Endothelial cell of umbilical vein (primary cell): ENCODE data around the gene PRRC2B. TPM values are rescaled to one million over a fixed set of nuclear protein-coding genes. Genes with fewer than 3 reads are reported as not detected.
A peak's percentile ranks its signal among the peaks of the same experiment; 100 is the strongest.

Source experiments
- BruUV-seq: library from RNA; stranded (reverse); fragments of 400-500 nt; replicated peaks from 2 replicates; lab custom pipeline; 2021; lab: Mats Ljungman, UMichigan
- CTCF ChIA-PET: fragments of 300-600, 350-600 bp; sonication (Branson Sonifier 250); formaldehyde crosslinking; loops from one replicate; lab custom pipeline; 2021; ENCODE audit warnings: antibody characterized with exemption, inconsistent platforms; lab: Charles Lee
- POLR2A ChIA-PET: fragments of 300-600, 350-600 bp; sonication (Branson Sonifier 250); formaldehyde crosslinking; loops from one replicate; lab custom pipeline; 2021; ENCODE audit warnings: antibody characterized with exemption, inconsistent platforms; lab: Charles Lee
- DNase-seq: peaks from one replicate; pipeline ENCODE4 v3.0.0-alpha.2; 2011; ENCODE audit warnings: low read depth, low spot score
- FAIRE-seq: peaks from 2 replicates; lab custom pipeline; 2011; peaks lifted over from hg19 to GRCh38; lab: Jason Lieb, UNC
- H2AFZ ChIP-seq: 2 replicates; pipeline ENCODE4 v1.6.0; 2012; ENCODE audit warnings: low read depth, low read length, control low read depth, inconsistent platforms
- H3K27ac ChIP-seq: 2 replicates; pipeline ENCODE4 v1.5.1; 2011; ENCODE audit warnings: low read depth, mild to moderate bottlenecking, control low read depth, low read length, moderate library complexity; ENCODE audit not compliant: insufficient read depth
- H3K27me3 ChIP-seq, 2 experiments: 2 replicates each; pipeline versions ENCODE4 v1.6.0 to v1.6.1; 2011; ENCODE audit warnings: low read length in 2 of 2, mixed read lengths in 1 of 2; ENCODE audit not compliant: control insufficient read depth in 2 of 2, insufficient read depth in 2 of 2
- H3K36me3 ChIP-seq, 2 experiments: 2 replicates in 1 of 2; 3 replicates in 1 of 2; pipeline ENCODE4 v1.5.1; 2011; ENCODE audit warnings: low read length in 2 of 2, mild to moderate bottlenecking in 1 of 2, moderate library complexity in 1 of 2; ENCODE audit not compliant: control insufficient read depth in 2 of 2, insufficient read depth in 2 of 2; ENCODE audit errors: extremely low read depth in 1 of 2
- H3K4me1 ChIP-seq: 3 replicates; pipeline ENCODE4 v1.5.1; 2011; ENCODE audit warnings: mild to moderate bottlenecking, low read length; ENCODE audit not compliant: control insufficient read depth, insufficient read depth; ENCODE audit errors: extremely low read depth
- H3K4me2 ChIP-seq: 2 replicates; pipeline ENCODE4 v1.6.1; 2011; ENCODE audit warnings: low read length, control low read depth, mixed read lengths; ENCODE audit not compliant: insufficient read depth
- H3K4me3 ChIP-seq, 3 experiments: fragments of 200-600 bp in 1 of 3; sonication (generic), shearing (Covaris generic) in 1 of 3; replicated peaks in 1 of 3; 2 replicates each; pipeline ENCODE4 v1.5.1; 2011 to 2016; ENCODE audit warnings: control low read depth in 3 of 3, low read length in 3 of 3, mild to moderate bottlenecking in 2 of 3, inconsistent platforms in 1 of 3, low read depth in 1 of 3, moderate library complexity in 1 of 3; ENCODE audit not compliant: insufficient read depth in 1 of 3
- H3K79me2 ChIP-seq: 2 replicates; pipeline ENCODE4 v1.6.0; 2012; ENCODE audit warnings: low read length, inconsistent platforms; ENCODE audit not compliant: control insufficient read depth, insufficient read depth
- H3K9ac ChIP-seq: replicated peaks from 2 replicates; pipeline ENCODE3; 2011; ENCODE audit warnings: low read length, control low read depth; ENCODE audit not compliant: insufficient read depth; ENCODE audit errors: extremely low read depth
- H3K9me1 ChIP-seq: replicated peaks from 3 replicates; pipeline ENCODE4 v1.6.0; 2011; ENCODE audit warnings: mild to moderate bottlenecking, low read length; ENCODE audit not compliant: control insufficient read depth, insufficient read depth; ENCODE audit errors: extremely low read depth
- H3K9me3 ChIP-seq: replicated peaks from 2 replicates; pipeline ENCODE4 v1.5.1; 2012; ENCODE audit warnings: low read length, inconsistent platforms; ENCODE audit not compliant: control insufficient read depth, insufficient read depth
- H4K20me1 ChIP-seq: replicated peaks from 2 replicates; pipeline ENCODE3; 2011; ENCODE audit warnings: mild to moderate bottlenecking, low read length; ENCODE audit not compliant: control insufficient read depth, insufficient read depth; ENCODE audit errors: extremely low read depth
- EZH2 ChIP-seq: IDR thresholded peaks from 2 replicates; pipeline ENCODE4 v1.6.1; 2012; ENCODE audit warnings: borderline replicate concordance, low read depth, mild to moderate bottlenecking, moderate library complexity, low read length, inconsistent platforms; ENCODE audit not compliant: severe bottlenecking
- FOS ChIP-seq: IDR thresholded peaks from 2 replicates; pipeline ENCODE4 v1.6.1; 2011; ENCODE audit warnings: mild to moderate bottlenecking, low read length, moderate library complexity, borderline replicate concordance; ENCODE audit not compliant: insufficient read depth
- GATA2 ChIP-seq: IDR thresholded peaks from 2 replicates; pipeline ENCODE4 v1.7.0; 2011; ENCODE audit warnings: low read depth, mild to moderate bottlenecking, moderate library complexity, mixed read lengths, low read length; ENCODE audit not compliant: insufficient read length, insufficient read depth
- JUN ChIP-seq: IDR thresholded peaks from 2 replicates; pipeline ENCODE4 v1.6.1; 2011; ENCODE audit warnings: borderline replicate concordance, low read depth; ENCODE audit not compliant: insufficient read length, insufficient read depth
- MYC ChIP-seq: IDR thresholded peaks from one replicate; pipeline ENCODE4 v1.6.1; 2011; ENCODE audit warnings: mild to moderate bottlenecking, low read depth, low read length
- POLR2A ChIP-seq: IDR thresholded peaks from 2 replicates; pipeline ENCODE4 v1.6.1; 2012; ENCODE audit warnings: low read depth, mild to moderate bottlenecking, control low read depth, low read length
- POLR2AphosphoS5 ChIP-seq: IDR thresholded peaks from 2 replicates; pipeline ENCODE4 v1.6.1; 2012; ENCODE audit warnings: low read depth, mild to moderate bottlenecking, control low read depth, low read length, moderate library complexity; ENCODE audit not compliant: insufficient read depth
- dilution Hi-C: fragments of 300-500 bp; cut with MboI; formaldehyde crosslinking; loops from one replicate; pipeline ENCODE4 v1.15.0; 2019; ENCODE audit warnings: low sequenced_read_pairs; ENCODE audit not compliant: extremely low pct_ligation_motif_present
- intact Hi-C: fragments of 100-400 bp; cut with micrococcal nuclease; formaldehyde crosslinking; loops from one replicate; pipeline ENCODE4 v1.10.0; 2022
- polyA plus RNA-seq, 4 experiments: library from polyadenylated mRNA; depleted of rRNA in 3 of 4; stranded (reverse) in 3 of 4; unstranded in 1 of 4; fragments of >200 nt; gene quantifications; 2 replicates each; pipeline versions ENCODE4 v1.2.1 to v1.2.3, GENCODE V29; 2011 to 2012; ENCODE audit warnings: missing spikeins in 1 of 4
- total RNA-seq: library from RNA; stranded (reverse); gene quantifications from 2 replicates; pipeline ENCODE4 v1.2.3, GENCODE V29; 2021
- TF ChIP-seq, protein P1 (sequence below), 2 donors: IDR thresholded peaks; 1 replicate in 1 of 2; 2 replicates in 1 of 2; pipeline ENCODE4 v1.5.1; 2011; ENCODE audit warnings: low read length in 2 of 2, mild to moderate bottlenecking in 2 of 2, moderate library complexity in 2 of 2, control low read depth in 1 of 2, inconsistent platforms in 1 of 2, low read depth in 1 of 2; ENCODE audit not compliant: insufficient read depth in 1 of 2; ENCODE audit errors: extremely low read depth in 1 of 2
- TF ChIP-seq, protein P2 (sequence below): IDR thresholded peaks from 2 replicates; pipeline ENCODE4 v1.6.1; 2011; ENCODE audit not compliant: insufficient read depth, insufficient read length

Gene PRRC2B
- total and polyA plus RNA-seq, 2 donors (not counting 3 experiments of a cell fraction or from before 2014, with no cell fraction given) = 35.6 to 256 TPM

DNA sequence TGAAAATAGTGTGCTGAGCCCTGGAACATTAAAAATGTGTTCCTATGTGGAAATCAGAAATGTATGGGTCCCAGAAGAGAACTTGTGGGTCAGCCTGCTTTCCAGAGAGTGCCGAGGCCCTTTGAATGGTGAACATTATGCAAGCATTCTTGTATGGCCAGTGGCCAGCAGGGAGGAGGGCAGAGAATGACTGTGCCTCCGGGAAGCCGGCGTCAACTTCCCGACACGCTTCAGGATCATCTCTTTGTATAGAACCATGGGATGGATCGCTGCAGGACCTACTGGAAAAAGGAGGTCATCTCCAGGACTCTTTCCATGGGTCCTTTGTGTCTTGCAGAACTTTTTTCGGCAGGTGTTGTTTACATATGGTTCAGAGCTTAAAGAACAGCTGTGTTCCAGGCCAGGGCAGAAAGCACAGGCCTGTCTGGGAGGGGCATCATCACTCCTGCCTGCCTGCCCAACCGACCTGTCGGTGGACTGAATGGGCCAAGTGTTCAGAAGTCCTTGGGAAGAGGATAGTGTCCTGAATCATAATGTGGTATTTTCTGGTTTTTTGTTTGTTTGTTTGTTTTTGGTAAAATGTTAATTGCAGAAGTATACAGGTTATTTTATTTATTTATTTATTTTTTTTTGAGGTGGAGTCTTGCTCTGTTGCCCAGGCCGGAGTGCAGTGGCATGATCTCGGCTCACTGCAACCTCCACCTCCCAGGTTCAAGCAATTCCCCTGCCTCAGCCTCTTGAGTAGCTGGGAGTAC is 9.0 kb downstream of the PRRC2B start:
- peak; percentile 98 for FAIRE-seq

More for the DNA sequence above, 9.0 kb downstream of the PRRC2B start:
- H3K4me2 ChIP-seq = peak overlapping the region; percentile 49
- POLR2A ChIA-PET = interaction anchor here (0.5 kb wide), 1 partner anchor 10 kb away, joined by 3 read pairs; no protein-coding TSS in a partner anchor
- dilution Hi-C loops = no loop called here
- intact Hi-C loops = loop anchor here (1.0 kb wide), 2 partner anchors 9 to 20 kb away; partner anchors contain the start of gene PRRC2B
- peaks cover 98% of the 10 kb centered on the region for H3K79me2 ChIP-seq
- no TSS peak for BruUV-seq
- H3K9ac ChIP-seq = peak overlapping the region; percentile 53
- peaks cover 72% of the 10 kb centered on the region for H3K4me1 ChIP-seq
- H3K27me3 ChIP-seq = no peaks in the 10 kb centered on the region
- CTCF ChIA-PET = interaction anchor here (1.0 to 1.5 kb wide), 3 partner anchors 13 to 20 kb away, joined by 3 to 5 read pairs (median 4); no protein-coding TSS in a partner anchor
- peak overlapping the region; percentile 76 for H3K27ac ChIP-seq
- no peak overlapping the region for H3K4me3 ChIP-seq
- DNase-seq = peak; percentile 92
- peaks cover 31% of the 10 kb centered on the region for H4K20me1 ChIP-seq
- H3K9me1 ChIP-seq = no peaks in the 10 kb centered on the region
- H3K9me3 ChIP-seq = no peaks in the 10 kb centered on the region
- peak; percentile 29 for TF ChIP-seq POLR2A
- no peak for TF ChIP-seq GATA2
- TF ChIP-seq, protein P1, sequence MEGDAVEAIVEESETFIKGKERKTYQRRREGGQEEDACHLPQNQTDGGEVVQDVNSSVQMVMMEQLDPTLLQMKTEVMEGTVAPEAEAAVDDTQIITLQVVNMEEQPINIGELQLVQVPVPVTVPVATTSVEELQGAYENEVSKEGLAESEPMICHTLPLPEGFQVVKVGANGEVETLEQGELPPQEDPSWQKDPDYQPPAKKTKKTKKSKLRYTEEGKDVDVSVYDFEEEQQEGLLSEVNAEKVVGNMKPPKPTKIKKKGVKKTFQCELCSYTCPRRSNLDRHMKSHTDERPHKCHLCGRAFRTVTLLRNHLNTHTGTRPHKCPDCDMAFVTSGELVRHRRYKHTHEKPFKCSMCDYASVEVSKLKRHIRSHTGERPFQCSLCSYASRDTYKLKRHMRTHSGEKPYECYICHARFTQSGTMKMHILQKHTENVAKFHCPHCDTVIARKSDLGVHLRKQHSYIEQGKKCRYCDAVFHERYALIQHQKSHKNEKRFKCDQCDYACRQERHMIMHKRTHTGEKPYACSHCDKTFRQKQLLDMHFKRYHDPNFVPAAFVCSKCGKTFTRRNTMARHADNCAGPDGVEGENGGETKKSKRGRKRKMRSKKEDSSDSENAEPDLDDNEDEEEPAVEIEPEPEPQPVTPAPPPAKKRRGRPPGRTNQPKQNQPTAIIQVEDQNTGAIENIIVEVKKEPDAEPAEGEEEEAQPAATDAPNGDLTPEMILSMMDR (IDR thresholded peaks at IDR 0.05; ENCODE audit: extremely low read depth in 1 of 2, insufficient read depth in 1 of 2, low read depth in 1 of 2, low read length in 2 of 2) = no peak
- peak; percentile 64 for TF ChIP-seq FOS
- TF ChIP-seq, protein P2, sequence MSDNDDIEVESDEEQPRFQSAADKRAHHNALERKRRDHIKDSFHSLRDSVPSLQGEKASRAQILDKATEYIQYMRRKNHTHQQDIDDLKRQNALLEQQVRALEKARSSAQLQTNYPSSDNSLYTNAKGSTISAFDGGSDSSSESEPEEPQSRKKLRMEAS = peak; percentile 14
- no peak for TF ChIP-seq EZH2
- peak; percentile 63 for TF ChIP-seq POLR2AphosphoS5
- TF ChIP-seq MYC = no peak
- peak; percentile 59 for TF ChIP-seq JUN
- no peak overlapping the region for H2AFZ ChIP-seq
- H3K36me3 ChIP-seq = no peaks in the 10 kb centered on the region
